ENCODE data around the gene NIM1K. TPM values are rescaled to one million over a fixed set of nuclear protein-coding genes. Genes with fewer than 3 reads are reported as not detected.
"Not testable (repeated sequence)": the region's sequence is repeated elsewhere in the genome, so short reads cannot be mapped to it uniquely, and the experiment has no call there.

Gene NIM1K
- total RNA-seq, 2 donors from 2014 or later: 0.42 TPM; not detected in 1

DNA sequence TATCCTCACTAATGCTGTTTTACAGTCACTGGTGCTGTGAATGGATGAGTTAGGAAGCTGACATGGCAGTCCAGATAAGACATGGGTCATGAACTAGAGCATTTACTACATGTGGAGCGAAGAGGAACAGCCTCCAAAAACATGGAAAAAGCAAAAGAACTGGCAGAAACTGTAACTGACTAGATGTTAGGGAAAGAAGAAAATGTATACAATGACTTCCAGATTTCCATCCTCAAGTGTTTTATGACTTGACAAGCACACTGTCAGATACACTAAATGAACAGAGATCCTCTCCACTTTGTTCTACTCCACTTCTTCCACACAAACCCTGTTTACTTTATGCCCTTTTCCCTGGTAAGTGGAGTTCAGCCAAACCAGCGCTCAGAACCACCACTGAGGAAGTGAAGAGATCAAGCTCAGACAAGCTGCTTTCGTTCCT lies 109.6 kb downstream of the NIM1K start:
- Histone ChIP-seq H3K27ac (no peak overlapping the region), H3K4me1 (no peaks in the 10 kb centered on the region), H3K27me3 (no peaks in the 10 kb centered on the region), H3K9me3 (no peaks in the 10 kb centered on the region), H3K4me3 (no peak overlapping the region), H3K36me3 (peaks cover 14% of the 10 kb centered on the region), H3K9ac (ENCODE audit: low read depth in 2 of 2, low read length in 2 of 2) (no peak overlapping the region)
- DNase-seq: no peak
- intact Hi-C loops (cut with DNase I): no loop called here
- TF ChIP-seq, protein P1, sequence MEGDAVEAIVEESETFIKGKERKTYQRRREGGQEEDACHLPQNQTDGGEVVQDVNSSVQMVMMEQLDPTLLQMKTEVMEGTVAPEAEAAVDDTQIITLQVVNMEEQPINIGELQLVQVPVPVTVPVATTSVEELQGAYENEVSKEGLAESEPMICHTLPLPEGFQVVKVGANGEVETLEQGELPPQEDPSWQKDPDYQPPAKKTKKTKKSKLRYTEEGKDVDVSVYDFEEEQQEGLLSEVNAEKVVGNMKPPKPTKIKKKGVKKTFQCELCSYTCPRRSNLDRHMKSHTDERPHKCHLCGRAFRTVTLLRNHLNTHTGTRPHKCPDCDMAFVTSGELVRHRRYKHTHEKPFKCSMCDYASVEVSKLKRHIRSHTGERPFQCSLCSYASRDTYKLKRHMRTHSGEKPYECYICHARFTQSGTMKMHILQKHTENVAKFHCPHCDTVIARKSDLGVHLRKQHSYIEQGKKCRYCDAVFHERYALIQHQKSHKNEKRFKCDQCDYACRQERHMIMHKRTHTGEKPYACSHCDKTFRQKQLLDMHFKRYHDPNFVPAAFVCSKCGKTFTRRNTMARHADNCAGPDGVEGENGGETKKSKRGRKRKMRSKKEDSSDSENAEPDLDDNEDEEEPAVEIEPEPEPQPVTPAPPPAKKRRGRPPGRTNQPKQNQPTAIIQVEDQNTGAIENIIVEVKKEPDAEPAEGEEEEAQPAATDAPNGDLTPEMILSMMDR (IDR thresholded peaks at IDR 0.05): no peak

DNA sequence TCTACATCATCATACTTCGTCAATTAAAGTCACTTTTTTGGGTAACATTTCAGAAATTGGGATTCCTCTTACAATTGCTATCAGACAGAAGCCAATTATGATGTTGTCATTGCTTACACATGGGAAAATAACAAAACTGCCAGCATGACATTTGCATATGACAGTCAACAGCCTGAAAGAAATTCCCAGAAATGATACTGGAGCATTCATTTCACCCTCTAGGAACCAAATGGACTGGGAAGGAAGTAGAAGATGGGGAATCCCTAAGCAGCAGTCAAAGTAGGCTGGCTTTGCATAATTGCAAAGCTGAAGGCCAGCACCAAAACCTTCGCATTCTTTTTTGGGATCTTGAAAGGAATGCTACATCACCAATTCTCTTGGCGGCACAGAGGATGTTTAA lies 110.5 kb downstream of the NIM1K start:
- Histone ChIP-seq H3K4me1 (no peaks in the 10 kb centered on the region), H3K36me3 (peaks cover 11% of the 10 kb centered on the region), H3K9me3 (no peaks in the 10 kb centered on the region), H3K27me3 (no peaks in the 10 kb centered on the region), H3K4me3 (no peak overlapping the region), H3K9ac (ENCODE audit: low read depth in 2 of 2, low read length in 2 of 2) (no peak overlapping the region), H3K27ac (no peak overlapping the region)
- intact Hi-C loops (cut with DNase I): no loop called here
- DNase-seq: no peak
- TF ChIP-seq, protein P1 (IDR thresholded peaks at IDR 0.05): no peak

DNA sequence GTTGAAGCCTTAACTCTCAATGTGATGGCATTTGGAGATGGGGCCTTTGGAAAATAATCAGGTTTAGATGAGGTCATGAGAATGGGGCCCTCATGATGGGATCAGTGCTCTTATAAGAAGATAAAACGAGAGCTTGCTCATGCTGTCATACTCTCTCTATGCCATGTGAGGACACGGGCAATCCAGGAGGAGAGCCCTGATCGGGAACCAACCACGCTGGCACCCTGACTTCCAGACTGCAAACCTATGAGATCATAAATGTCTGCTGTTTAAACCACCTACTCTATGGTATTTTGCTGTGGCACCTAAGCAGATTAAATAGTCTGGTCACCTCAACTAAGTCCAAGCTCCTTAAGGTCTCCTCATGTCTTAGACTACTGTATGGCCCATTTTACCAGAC lies 111.2 kb downstream of the NIM1K start:
- no peak overlapping the region for H3K4me3 ChIP-seq
- intact Hi-C loops (cut with DNase I): no loop called here
- H3K9ac ChIP-seq (ENCODE audit: low read depth in 2 of 2, low read length in 2 of 2): no peak overlapping the region
- peaks cover 6% of the 10 kb centered on the region for H3K36me3 ChIP-seq
- H3K9me3 ChIP-seq: no peaks in the 10 kb centered on the region
- H3K27me3 ChIP-seq: no peaks in the 10 kb centered on the region
- no peak for DNase-seq
- TF ChIP-seq, protein P1 (IDR thresholded peaks at IDR 0.05): no peak
- no peak overlapping the region for H3K27ac ChIP-seq
- peaks cover 2% of the 10 kb centered on the region for H3K4me1 ChIP-seq

DNA sequence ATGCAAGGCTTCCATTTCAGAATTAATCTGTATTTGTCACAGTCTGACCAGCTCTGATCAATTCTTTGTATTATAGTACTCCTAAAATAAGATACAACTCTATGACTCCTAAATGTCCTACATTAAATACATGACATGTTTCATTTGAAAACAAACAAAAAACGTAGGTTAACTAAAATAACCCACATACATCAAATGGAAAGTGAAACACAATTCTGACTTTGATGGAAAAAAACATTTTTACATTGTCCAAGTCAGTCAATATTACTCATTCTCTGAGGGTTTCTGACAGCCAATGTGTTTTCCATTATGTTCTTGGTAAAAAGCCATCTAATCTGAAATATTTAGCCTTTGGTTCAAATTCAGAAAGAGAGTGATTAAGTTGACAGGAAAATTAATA lies 112.5 kb downstream of the NIM1K start:
- Histone ChIP-seq H3K4me3 (no peak overlapping the region), H3K9me3 (no peaks in the 10 kb centered on the region), H3K36me3 (no peaks in the 10 kb centered on the region), H3K27me3 (no peaks in the 10 kb centered on the region), H3K9ac (ENCODE audit: low read depth in 2 of 2, low read length in 2 of 2) (no peak overlapping the region), H3K4me1 (peaks cover 4% of the 10 kb centered on the region), H3K27ac (no peak overlapping the region)
- intact Hi-C loops (cut with DNase I): no loop called here
- TF ChIP-seq, protein P1 (IDR thresholded peaks at IDR 0.05): no peak
- no peak for DNase-seq

DNA sequence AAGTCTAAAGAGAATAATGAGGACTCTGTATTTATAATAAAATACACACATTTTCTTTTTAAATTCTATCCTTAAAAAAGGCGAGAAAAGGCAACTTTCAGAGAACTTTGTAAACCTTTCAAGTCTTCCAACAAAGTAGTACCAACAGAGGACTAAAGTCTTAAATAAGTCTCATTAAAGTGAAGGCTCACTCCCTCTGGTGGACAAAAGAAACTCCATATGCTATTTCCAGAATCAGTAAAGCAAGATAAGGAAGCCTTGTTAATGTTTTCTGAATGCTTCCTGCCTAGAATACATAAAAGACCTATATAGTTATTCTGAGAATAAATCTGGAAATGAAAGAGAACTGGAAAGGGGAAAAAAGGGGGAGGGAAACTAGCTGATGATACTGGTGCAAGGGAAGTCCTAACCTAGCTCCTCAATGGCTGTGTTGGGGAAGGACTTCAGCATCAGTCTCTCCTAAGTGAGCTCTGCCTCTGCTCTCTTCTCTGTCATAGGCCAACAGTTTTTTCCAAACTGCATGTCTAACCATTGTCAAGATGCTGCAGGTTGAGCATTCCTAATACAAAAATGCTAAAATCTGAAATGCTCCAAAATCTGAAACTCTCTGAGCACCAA lies 114.0 kb downstream of the NIM1K start:
- TF ChIP-seq, protein P1 (IDR thresholded peaks at IDR 0.05): peak; percentile 41
- intact Hi-C loops (cut with DNase I): no loop called here

DNA sequence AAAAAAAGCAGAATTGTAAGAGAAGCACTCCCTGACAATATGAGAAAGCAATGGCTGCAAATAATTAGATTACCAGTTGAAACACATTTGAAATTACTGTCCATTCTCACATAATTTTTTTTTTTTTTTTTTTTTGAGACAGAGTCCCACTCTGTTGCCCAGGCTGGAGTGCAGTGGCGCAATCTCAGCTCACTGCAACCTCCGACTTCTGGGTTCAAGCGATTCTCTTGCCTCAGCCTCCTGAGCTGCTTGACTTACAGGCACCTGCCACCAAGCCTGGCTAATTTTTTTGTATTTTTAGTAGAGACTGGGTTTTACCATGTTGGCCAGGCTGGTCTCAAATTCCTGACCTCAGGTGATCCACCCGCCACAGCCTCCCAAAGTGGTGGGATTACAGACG lies 114.9 kb downstream of the NIM1K start:
- intact Hi-C loops (cut with DNase I); H3K4me1 ChIP-seq; DNase-seq; H3K27me3 ChIP-seq; H3K36me3 ChIP-seq; H3K9ac ChIP-seq (ENCODE audit: low read depth in 2 of 2, low read length in 2 of 2); H3K4me3 ChIP-seq; H3K27ac ChIP-seq; H3K9me3 ChIP-seq: not testable (repeated sequence)

More for the DNA sequence above, 114.0 kb downstream of the NIM1K start:
- H3K4me1 ChIP-seq: peaks cover 4% of the 10 kb centered on the region
- no peak overlapping the region for H3K4me3 ChIP-seq
- no peak overlapping the region for H3K27ac ChIP-seq
- DNase-seq: no peak
- H3K27me3 ChIP-seq: no peaks in the 10 kb centered on the region
- H3K36me3 ChIP-seq: no peaks in the 10 kb centered on the region
- H3K9me3 ChIP-seq: no peaks in the 10 kb centered on the region
- no peak overlapping the region for H3K9ac ChIP-seq (ENCODE audit: low read depth in 2 of 2, low read length in 2 of 2)
